SH-SY5Y (cell line): ENCODE measurements around the gene DST.

ENCODE experiments used
- GATA2 ChIP-seq: IDR thresholded peaks from 2 replicates; pipeline ENCODE4 v1.6.1; 2011; ENCODE audit warnings: mild to moderate bottlenecking, low read depth, low read length
- GATA3 ChIP-seq: IDR thresholded peaks from 2 replicates; pipeline ENCODE4 v1.6.1; 2011; ENCODE audit warnings: low read depth, mild to moderate bottlenecking, low read length, moderate library complexity

DNA sequence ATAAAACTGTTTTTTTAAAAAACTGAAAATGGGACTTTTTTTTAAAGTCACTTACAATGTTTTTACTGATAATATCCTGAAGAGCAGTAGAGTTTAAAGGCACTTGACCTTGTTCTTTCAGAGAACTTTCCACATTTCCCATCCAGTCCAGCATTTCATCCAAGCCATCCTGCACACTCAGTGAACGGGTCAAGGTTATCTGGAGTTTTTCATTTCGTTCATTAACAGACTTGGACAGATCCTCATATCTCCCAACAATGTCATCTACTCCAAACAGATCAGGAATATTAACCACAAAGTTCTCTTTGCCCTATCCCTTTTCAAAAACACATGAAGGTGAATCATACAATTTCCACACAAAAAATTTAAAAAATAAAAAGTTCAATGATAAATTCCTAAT, 69.1 kb downstream of the DST start:
- no peak for TF ChIP-seq GATA2
- no peak for TF ChIP-seq GATA3
